GM21515 (cell line): ENCODE data around the gene FAM8A1.

Source experiments
- ATAC-seq: cut with Tn5 transposase; IDR thresholded peaks from one replicate; pipeline ENCODE4 v1.9.1; 2021; ENCODE audit not compliant: unreplicated experiment

FAM8A1 gene

DNA sequence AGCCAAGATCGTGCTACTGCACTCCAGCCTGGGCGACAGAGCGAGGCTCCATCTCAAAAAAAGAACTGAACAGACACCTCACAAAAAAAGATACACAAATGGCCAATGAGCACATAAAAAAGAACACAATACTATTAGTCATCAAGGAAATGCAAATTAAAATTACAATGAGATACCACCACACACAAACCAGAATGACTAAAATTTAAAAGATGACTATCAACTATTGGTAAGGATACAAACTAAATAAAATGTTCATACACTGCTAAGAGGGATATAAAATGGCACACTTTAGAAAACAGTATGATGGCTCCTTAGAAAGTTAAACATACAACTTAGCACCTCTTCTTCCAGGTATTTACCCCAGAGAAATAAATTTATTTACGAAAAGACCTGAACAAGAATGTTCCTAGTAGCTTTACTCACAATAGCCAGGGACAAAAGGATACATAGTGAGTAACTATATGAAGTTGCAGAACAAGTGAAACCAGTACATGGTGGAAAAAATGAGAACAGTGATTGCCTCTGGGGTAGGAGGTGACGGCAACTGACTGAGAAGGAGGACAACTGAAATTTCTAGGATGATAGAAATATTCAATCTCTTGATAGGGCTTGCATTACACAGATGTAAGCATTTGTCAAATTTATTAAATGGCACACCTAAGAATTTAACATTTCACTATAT is 53.2 kb downstream of the FAM8A1 start:
- ATAC-seq = no peak

DNA sequence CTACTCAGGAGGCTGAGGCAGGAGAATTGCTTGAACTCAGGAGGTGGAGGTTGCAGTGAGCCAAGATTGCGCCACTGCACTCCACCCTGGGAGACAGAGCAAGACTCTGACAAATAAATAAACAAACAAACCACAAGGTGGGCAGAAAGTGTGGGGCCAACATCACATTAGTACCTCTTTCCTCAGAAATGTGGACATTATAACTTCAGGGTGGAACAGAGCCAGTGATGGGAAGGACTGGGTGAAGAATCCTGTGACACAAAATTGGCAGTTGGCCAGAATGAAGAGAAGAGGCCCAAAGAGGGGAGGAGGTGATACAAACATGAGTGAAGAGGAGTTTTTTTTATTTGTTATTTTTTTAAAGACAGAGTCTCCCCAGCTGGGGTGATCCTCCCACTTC is 56.0 kb downstream of the FAM8A1 start:
- no peak for ATAC-seq

DNA sequence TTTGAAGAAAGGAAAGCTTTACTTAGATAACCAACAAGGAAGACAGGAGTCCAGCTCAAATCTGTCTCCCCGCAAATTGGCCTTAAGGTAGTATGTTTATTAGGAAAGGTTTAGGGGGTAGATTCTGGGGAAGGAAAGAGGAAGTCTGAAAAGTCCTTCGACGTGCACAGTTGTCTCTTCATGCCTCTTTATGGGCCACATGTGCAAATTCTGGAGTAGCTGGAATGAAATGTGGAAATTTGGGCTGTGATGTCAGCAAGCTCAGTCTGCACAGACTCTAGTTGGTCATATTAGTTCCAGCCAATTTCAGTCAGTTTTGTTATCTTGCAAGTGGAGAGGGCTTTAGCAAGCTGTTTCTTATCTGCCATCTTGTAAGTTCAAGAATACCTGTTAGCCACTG is 56.5 kb downstream of the FAM8A1 start:
- ATAC-seq = no peak
